D721Med (cell line): ENCODE measurements around the gene FAM171A2.
"Not testable (repeated sequence)": the region's sequence is repeated elsewhere in the genome, so short reads cannot be mapped to it uniquely, and the experiment has no call there.

Experiments used
- DNase-seq: peaks from one replicate; pipeline ENCODE4 v3.0.0; 2011; ENCODE audit warnings: low spot score; ENCODE audit not compliant: insufficient read length
- FAIRE-seq: peaks from 2 replicates; lab custom pipeline; 2011; peaks lifted over from hg19 to GRCh38; lab: Jason Lieb, UNC
- TF ChIP-seq, protein P1 (sequence below): IDR thresholded peaks from 2 replicates; pipeline ENCODE4 v1.5.1; 2012; ENCODE audit warnings: mild to moderate bottlenecking, control low read depth; ENCODE audit not compliant: insufficient read depth; ENCODE audit errors: missing control alignments

The FAM171A2 gene

DNA sequence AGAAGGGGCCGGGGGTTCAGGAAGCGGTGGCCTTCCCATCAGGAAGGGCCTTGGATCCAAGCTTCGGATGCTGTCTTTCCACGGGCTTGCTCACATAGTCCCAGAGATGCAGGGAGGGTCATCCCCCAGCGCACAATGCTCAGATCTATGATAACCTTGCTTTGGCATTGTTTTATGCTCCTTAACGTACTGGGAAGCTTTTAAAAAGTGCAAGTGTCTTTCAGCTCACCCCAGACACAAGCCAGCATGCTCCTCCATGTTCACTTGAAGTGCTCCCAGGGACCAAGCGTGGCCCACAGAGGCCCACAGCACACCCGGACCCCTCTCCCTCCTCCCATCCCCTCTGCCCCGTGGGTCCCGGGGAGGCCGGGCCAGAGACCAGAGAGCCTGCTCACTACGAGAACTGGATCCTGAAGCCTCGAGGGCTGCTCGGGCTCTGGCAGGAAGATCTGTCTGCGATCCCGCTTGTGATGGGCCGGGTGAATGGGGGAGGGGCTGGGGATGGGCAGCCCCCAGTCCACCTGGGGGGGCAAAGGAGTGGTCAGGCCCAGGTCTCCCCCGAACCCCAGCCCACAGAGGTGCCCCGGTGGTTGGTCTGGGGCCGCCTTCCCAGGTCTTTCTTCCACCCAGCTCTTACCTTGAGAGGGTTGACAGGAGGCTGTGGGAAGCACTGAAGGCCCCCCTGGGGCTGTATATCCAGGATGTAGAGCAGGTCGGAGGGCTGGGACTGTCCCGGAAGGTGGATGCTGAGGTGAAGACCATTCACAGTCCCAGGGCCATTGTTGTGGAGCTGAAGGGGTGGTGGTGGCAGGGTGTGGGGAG lies 11.8 kb upstream of the FAM171A2 start:
- DNase-seq (no peak), FAIRE-seq (no peak)
- TF ChIP-seq, protein P1, sequence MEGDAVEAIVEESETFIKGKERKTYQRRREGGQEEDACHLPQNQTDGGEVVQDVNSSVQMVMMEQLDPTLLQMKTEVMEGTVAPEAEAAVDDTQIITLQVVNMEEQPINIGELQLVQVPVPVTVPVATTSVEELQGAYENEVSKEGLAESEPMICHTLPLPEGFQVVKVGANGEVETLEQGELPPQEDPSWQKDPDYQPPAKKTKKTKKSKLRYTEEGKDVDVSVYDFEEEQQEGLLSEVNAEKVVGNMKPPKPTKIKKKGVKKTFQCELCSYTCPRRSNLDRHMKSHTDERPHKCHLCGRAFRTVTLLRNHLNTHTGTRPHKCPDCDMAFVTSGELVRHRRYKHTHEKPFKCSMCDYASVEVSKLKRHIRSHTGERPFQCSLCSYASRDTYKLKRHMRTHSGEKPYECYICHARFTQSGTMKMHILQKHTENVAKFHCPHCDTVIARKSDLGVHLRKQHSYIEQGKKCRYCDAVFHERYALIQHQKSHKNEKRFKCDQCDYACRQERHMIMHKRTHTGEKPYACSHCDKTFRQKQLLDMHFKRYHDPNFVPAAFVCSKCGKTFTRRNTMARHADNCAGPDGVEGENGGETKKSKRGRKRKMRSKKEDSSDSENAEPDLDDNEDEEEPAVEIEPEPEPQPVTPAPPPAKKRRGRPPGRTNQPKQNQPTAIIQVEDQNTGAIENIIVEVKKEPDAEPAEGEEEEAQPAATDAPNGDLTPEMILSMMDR, result no peak

DNA sequence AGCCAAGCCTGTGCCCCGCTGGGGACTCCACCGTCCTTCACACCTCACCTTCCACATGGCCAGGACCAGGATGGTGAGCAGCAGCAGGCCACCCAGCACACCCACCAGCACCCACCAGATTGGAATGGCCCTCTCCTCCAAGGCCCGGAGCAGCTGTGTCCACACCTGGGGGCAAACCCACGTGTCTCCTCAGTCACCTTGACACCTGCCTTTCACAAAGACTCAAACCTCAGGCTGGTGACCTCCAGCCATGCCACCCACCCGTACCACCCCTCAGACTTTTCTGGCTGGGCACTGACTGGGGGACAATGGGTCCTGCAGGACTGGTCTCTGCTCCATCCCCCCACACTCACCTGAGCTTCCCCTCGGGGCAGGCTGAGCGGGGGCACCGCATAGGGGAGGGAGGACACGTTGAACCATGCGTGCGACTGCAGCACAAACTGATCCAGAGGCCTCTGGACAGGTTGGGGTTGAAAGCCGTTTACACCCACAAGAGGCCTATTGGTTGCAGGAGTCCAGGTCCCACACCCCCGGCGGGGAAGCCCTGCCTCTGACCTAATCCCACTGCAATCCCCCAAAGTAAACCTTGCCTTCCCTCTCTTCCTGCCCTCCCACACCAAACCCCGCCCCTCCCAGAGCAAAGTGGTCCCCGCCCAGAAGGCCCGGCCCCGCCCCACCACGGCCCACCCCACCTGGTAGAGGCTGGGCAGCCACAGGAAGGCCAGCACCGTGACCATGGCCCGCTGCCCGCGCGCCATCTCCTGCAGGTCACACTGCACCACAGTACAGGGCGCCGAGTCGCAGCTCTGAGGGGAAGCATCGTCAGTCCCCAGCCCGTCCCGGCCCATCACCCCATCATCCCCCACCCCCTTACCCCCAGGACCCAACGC lies 10.9 kb upstream of the FAM171A2 start:
- DNase-seq (no peak), FAIRE-seq (no peak)
- TF ChIP-seq, protein P1, result no peak

DNA sequence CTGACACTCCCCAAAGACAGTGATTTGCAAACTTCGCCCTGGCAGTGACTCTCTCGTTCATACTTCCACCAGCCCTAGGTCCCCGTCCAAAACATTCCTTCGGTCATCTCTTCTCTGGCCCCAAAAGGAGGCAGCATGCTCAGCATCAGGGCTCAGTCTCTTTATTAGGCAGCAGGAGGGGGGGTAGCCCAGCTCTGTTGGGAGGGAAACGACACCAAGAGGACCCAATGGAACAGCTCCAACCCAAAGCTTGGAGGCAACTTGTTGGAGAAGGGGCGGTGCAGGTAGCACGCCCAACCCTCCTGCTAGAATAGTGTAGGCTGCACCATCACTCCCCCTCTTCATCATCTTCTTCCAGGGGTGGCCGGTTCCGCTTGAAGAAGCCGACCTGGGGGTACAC lies 8.4 kb upstream of the FAM171A2 start:
- DNase-seq, result no peak
- TF ChIP-seq, protein P1, result no peak
- FAIRE-seq, result no peak

DNA sequence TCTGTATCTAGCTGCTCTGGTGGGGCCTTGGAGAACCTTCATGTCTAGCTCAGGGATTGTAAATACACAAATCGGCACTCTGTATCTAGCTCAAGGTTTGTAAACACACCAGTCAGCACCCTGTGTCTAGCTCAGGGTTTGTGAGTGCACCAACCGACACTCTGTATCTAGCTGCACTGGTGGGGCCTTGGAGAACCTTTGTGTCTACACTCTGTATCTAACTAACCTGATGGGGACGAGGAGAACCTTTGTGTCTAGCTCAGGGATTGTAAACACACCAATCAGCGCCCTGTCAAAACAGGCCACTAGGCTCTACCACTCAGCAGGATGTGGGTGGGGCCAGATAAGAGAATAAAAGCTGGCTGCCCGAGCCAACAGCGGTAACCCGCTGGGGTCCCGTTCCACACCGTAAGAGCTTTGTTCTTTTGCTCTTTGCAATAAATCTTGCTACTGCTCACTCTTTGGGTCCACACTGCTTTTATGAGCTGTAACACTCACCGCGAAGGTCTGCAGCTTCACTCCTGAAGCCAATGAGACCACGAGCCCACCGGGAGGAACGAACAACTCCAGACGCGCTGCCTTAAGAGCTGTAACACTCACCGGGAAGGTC lies 5.9 kb upstream of the FAM171A2 start:
- DNase-seq, FAIRE-seq: not testable (repeated sequence)

DNA sequence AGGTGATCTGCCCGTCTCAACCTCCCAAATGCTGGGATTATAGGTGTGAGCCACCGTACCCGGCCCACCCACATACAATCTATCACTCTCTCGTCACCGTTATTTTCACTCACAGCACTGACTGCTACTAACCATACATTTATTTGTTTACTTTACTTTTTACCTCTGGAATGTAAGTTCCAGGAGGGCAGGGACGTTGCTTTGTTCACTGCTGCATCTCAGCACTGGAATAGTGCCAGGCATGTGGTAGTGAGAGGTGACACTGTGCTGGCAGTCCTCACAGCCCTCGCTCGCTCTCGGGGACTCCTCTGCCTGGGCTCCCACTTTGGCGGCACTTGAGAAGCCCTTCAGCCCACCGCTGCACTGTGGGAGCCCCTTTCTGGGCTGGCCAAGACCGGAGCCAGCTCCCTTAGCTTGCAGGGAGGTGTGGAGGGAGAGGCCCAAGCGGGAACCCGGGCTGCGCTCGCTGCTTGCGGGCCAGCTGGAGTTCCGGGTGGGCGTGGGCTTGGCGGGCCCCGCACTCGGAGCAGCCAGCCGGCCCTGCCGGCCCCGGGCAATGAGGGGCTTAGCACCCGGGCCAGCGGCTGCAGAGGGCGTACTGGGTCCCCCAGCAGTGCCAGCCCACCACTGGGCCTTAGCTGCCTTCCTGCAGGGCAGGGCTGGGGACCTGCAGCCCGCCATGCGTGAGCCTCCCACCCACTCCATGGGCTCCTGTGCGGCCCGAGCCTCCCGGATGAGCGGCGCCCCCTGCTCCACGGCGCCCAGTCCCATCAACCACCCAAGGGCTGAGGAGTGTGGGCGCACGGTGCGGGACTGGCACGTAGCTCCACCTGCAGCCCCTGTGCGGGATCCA lies 5.0 kb upstream of the FAM171A2 start:
- FAIRE-seq, DNase-seq: not testable (repeated sequence)

DNA sequence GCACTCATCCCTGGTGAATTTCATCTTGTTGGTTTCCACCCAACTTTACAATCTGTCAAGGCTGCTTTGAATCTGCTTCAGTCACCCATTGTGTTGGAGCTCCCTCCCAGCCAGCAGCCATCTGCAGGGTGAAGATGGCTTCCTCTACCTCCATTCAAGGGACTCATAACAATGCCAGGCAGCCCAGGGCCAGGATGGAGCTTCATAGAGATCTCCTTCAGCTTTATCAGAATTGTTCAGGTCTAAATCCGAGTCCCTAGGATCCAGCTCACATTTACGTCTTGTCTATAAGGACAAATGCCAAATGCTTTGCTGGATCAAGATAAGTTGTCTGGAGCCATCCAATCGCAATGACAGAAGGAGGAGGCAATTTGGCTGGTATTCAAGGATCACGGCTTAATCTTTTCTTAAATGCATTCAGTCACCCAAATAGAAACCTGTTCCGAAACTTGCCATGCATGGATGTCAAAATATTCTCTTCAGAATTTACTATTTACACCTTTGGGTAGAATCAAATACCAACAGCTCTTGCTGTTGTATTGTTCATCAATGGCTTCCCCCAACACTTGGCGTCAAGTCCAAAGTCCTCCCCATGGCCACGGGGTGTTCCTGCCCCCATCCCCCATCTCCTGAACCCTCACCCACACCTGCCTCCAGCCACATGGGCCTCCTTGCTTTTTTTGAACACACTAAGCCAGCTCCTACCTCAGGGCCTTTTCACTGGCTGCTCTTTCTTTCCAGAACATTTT lies 3.8 kb upstream of the FAM171A2 start:
- TF ChIP-seq, protein P1, result no peak

DNA sequence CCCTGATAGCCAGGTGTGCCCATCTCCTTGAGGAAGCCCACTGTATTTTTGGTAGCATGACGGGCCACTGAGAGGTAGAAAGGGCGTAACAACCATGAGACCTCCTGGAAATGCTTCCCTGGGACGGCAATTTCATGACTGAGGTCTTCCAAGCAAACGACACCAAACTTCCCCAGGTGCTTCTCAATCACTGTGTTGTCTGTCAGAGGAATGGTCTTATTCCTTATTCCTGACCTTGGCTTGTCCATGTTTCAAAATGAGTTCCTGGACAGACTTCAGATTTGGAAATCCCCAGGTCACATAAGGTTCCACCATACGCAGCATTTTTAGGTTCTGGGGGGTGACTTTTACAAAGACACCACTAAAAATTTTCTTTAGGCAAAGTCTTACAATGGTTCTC lies 1.4 kb upstream of the FAM171A2 start:
- DNase-seq, FAIRE-seq: not testable (repeated sequence)

More for the DNA sequence above, 3.8 kb upstream of the FAM171A2 start:
- DNase-seq (no peak), FAIRE-seq (no peak)
